IMR-90 (cell line): ENCODE measurements around the gene C9orf50.
A peak's percentile ranks its signal among the peaks of the same experiment; 100 is the strongest.

ENCODE experiments used
- BHLHE40 ChIP-seq: fragments of 150-350 bp; IDR thresholded peaks from 2 replicates; pipeline ENCODE4 v1.6.1; 2016; ENCODE audit warnings: mild to moderate bottlenecking, low read depth, low read length
- CTCF ChIP-seq: conservative IDR thresholded peaks from 2 replicates; pipeline ENCODE4 v1.5.1; 2012; ENCODE audit warnings: mild to moderate bottlenecking, low read depth, low read length, improper control_type of control experiment
- FOS ChIP-seq: fragments of 150-350 bp; IDR thresholded peaks from 2 replicates; pipeline ENCODE4 v1.6.1; 2016; ENCODE audit warnings: low read depth, low read length
- MAFK ChIP-seq: IDR thresholded peaks from 2 replicates; pipeline ENCODE4 v1.6.1; 2012; ENCODE audit warnings: low read depth, low read length, improper control_type of control experiment
- POLR2A ChIP-seq: IDR thresholded peaks from 2 replicates; pipeline ENCODE4 v1.6.1; 2012; ENCODE audit warnings: mild to moderate bottlenecking, low read depth, low read length
- RAD21 ChIP-seq: IDR thresholded peaks from 2 replicates; pipeline ENCODE4 v1.6.1; 2012; ENCODE audit warnings: low read length, improper control_type of control experiment
- RFX5 ChIP-seq: IDR thresholded peaks from 2 replicates; pipeline ENCODE4 v1.8.0; 2012; ENCODE audit warnings: low read depth, mild to moderate bottlenecking, low read length, moderate library complexity
- SMC3 ChIP-seq: fragments of 150-350 bp; IDR thresholded peaks from 2 replicates; pipeline ENCODE4 v1.6.1; 2016; ENCODE audit warnings: low read depth, mild to moderate bottlenecking, antibody characterized with exemption, low read length, moderate library complexity
- USF2 ChIP-seq: fragments of 150-350 bp; IDR thresholded peaks from 2 replicates; pipeline ENCODE4 v1.6.1; 2017; ENCODE audit warnings: mild to moderate bottlenecking, antibody characterized with exemption, low read length, low read depth

GRCh38 chr9:129623331-129623730, 2.4 kb upstream of the C9orf50 start:
- TF ChIP-seq POLR2A (no peak), CTCF (no peak), BHLHE40 (no peak), USF2 (no peak), SMC3 (no peak), RFX5 (no peak), FOS (peak; percentile 18; the same call in 1 of the 2 replicates), RAD21 (no peak), MAFK (no peak)
